NB4 (cell line): Measurements from ENCODE around the gene SEC31B.

Experiments used
- MYC ChIP-seq: IDR thresholded peaks from 2 replicates; pipeline ENCODE4 v1.6.1; 2011; ENCODE audit warnings: low read depth, low read length
- POLR2A ChIP-seq: IDR thresholded peaks from 2 replicates; pipeline ENCODE4 v1.6.1; 2011; ENCODE audit warnings: mild to moderate bottlenecking; ENCODE audit not compliant: insufficient read length; ENCODE audit errors: extremely low read depth
- TF ChIP-seq, protein P1 (sequence below): IDR thresholded peaks from one replicate; pipeline ENCODE4 v1.5.1; 2012; ENCODE audit warnings: low read depth, low read length

DNA sequence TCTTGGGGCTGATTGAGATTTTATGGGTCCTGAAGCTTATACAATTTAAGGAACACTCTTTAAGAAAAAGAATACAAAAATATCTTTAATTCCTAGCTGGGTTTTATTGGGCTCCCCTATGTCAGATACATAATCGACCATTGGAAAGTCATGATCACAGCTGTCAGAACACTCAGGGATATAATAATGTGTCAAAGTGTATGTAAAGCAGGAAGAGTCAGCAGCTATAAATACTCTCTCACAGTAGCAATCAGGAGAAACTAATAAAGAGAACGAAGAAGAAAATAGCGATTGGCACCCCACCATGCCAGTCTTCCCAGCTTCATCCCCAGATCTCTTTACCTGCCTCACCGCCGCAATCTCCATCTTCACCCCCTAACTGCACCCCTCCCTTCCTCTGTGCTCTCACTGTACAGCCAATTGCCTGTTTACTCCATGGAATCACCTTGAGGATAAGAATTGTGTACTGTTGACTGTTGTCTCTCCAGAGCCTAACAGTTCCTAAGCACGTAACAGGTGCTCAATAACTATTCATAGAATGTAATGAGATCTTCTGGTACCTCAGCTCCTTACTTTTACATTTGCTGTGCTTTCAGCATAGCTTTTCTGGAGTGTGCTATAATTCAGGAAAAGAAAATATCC is 80.9 kb downstream of the SEC31B start:
- TF ChIP-seq, protein P1, sequence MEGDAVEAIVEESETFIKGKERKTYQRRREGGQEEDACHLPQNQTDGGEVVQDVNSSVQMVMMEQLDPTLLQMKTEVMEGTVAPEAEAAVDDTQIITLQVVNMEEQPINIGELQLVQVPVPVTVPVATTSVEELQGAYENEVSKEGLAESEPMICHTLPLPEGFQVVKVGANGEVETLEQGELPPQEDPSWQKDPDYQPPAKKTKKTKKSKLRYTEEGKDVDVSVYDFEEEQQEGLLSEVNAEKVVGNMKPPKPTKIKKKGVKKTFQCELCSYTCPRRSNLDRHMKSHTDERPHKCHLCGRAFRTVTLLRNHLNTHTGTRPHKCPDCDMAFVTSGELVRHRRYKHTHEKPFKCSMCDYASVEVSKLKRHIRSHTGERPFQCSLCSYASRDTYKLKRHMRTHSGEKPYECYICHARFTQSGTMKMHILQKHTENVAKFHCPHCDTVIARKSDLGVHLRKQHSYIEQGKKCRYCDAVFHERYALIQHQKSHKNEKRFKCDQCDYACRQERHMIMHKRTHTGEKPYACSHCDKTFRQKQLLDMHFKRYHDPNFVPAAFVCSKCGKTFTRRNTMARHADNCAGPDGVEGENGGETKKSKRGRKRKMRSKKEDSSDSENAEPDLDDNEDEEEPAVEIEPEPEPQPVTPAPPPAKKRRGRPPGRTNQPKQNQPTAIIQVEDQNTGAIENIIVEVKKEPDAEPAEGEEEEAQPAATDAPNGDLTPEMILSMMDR, result no peak
- TF ChIP-seq POLR2A (no peak), MYC (no peak)
